CD4-positive, alpha-beta T cell treated with Interleukin-6 for 4 hours (primary cell): ENCODE data around the gene KRTAP10-4.

Source experiments
- DNase-seq: peaks from one replicate; pipeline ENCODE4 v3.0.0-alpha.2; 2020; ENCODE audit warnings: mixed read lengths

Gene KRTAP10-4

DNA sequence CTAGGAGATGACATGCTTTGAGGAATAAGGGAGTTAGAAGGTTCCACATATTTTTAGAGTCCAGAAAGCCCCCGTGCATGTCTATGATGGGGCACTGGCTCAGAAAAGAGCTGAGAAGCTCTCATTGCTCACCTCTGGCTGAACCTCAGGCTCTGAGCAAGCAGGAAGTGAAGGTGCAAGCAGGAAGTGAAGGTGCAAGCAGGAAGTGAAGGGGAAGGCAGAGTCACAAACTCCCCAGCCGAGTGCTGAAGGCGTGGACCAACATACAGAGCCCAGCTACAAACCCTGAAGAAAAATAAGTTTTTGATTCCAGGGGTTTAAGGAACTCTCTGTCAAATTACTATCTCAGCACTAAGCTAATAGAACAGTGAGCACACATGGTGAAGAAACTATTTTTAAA lies 45.4 kb downstream of the KRTAP10-4 start:
- DNase-seq = peak; percentile 76

DNA sequence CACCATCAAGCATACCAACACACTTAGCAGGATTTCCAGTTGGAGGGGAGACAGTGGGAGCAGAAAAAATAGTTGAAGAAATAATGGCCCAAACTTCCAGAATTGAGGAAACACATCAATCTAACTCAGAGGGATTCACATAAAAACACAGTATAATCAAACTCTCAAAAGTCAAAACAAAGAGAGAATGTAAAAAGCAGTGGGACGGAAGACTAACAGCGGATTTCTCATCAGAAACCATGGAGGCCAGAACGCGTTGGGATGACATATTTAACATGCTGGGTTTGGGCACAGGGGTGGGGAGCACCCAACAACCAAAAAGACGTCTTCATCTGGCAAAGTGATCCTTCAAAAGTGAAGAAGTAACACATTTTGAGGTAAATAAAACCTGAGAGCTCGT lies 46.4 kb downstream of the KRTAP10-4 start:
- DNase-seq = no peak

- DNase-seq = no peak
These were observed 50.0 kb downstream of the KRTAP10-4 start for GRCh38 chr21:44623575-44623974.
